Measurements from ENCODE around the gene CORO2B. TPM values are rescaled to one million over a fixed set of nuclear protein-coding genes. Genes with fewer than 3 reads are reported as not detected.

Gene CORO2B
- total RNA-seq, 4 donors from 2014 or later, result 0.80 to 4.5 (median 2.3) TPM

DNA sequence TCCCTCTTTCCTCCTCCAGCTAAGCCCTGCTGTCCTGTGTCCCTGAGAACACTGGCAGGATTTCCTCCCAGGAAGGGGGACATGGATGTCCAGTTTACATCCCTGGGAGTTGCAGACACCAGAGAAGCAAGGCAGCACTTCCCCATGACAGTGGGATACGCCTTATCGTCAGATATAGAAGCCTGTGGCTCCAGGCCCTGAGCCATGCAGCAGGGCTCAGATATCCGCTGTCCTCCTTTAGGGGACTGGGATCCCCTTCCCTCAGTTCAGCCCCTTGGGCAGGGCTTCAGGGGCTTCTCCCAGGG is 16.4 kb downstream of the CORO2B start:
- intact Hi-C loops (cut with DNase I; ENCODE audit: low total_unique reads), result no loop called here
- TF ChIP-seq, protein P1, sequence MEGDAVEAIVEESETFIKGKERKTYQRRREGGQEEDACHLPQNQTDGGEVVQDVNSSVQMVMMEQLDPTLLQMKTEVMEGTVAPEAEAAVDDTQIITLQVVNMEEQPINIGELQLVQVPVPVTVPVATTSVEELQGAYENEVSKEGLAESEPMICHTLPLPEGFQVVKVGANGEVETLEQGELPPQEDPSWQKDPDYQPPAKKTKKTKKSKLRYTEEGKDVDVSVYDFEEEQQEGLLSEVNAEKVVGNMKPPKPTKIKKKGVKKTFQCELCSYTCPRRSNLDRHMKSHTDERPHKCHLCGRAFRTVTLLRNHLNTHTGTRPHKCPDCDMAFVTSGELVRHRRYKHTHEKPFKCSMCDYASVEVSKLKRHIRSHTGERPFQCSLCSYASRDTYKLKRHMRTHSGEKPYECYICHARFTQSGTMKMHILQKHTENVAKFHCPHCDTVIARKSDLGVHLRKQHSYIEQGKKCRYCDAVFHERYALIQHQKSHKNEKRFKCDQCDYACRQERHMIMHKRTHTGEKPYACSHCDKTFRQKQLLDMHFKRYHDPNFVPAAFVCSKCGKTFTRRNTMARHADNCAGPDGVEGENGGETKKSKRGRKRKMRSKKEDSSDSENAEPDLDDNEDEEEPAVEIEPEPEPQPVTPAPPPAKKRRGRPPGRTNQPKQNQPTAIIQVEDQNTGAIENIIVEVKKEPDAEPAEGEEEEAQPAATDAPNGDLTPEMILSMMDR (IDR thresholded peaks at IDR 0.05), result no peak
- TF ChIP-seq POLR2A (IDR thresholded peaks at IDR 0.05), result no peak
- WGBS, 2 donors, result 90% methylated on average over 3 of the region's 3 CpGs
- H3K4me3 ChIP-seq (ENCODE audit: low read depth, poor library complexity, severe bottlenecking), result no peak overlapping the region
- no peak for DNase-seq (ENCODE audit: low spot score in 2 of 2)

DNA sequence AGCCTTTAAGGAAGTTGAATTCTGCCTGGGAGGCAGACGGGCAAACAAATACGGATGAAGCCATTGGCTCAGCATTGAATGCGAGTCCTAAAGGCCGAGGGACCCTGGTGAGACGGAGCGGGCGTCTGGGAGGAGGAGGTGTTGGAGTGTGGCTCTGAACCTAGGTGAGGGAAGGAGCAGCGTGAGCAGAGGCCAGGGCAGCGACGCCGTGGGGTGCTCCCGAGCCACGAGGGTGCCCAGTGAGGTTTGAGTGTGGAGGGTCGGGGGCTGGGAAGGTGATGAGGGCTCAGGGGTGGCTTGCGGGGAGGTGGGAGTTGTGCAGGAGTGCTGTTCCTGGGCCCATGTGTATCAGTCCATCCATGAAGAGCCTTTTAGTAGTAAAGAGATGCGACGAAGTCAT is 17.0 kb downstream of the CORO2B start:
- DNase-seq (ENCODE audit: low spot score in 2 of 2), result no peak
- H3K4me3 ChIP-seq (ENCODE audit: low read depth, poor library complexity, severe bottlenecking), result no peak overlapping the region
- TF ChIP-seq, protein P1 (IDR thresholded peaks at IDR 0.05), result no peak
- no peak for TF ChIP-seq POLR2A (IDR thresholded peaks at IDR 0.05)
- WGBS, 2 donors, result 96% methylated on average over 17 of the region's 17 CpGs
- intact Hi-C loops (cut with DNase I; ENCODE audit: low total_unique reads), result no loop called here

DNA sequence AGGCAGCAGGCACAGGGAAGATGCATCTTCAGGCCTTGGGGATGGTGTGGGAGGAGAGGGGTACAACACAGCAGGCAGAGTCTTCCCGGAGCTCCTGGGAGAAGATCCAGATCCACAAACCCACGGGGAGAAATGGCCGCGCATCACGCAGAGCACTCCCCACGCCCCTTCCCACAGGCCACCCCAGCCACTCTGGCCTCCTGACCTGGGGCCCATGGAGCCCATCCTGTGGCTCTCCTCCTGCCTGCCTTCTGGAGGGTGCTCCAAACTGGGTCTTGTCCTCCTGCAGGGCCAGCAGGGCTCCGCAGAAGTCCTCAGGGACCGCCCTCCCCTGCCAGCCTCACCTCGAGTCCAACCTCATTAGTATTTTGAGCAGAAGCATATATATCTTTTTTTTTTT is 17.9 kb downstream of the CORO2B start:
- no peak for DNase-seq (ENCODE audit: low spot score in 2 of 2)
- WGBS, 2 donors, result 83 to 93% methylated on average over 9 of the region's 9 CpGs
- TF ChIP-seq, protein P1 (IDR thresholded peaks at IDR 0.05), result no peak
- TF ChIP-seq POLR2A (IDR thresholded peaks at IDR 0.05), result no peak
- no peak overlapping the region for H3K4me3 ChIP-seq (ENCODE audit: low read depth, poor library complexity, severe bottlenecking)
- intact Hi-C loops (cut with DNase I; ENCODE audit: low total_unique reads), result no loop called here

DNA sequence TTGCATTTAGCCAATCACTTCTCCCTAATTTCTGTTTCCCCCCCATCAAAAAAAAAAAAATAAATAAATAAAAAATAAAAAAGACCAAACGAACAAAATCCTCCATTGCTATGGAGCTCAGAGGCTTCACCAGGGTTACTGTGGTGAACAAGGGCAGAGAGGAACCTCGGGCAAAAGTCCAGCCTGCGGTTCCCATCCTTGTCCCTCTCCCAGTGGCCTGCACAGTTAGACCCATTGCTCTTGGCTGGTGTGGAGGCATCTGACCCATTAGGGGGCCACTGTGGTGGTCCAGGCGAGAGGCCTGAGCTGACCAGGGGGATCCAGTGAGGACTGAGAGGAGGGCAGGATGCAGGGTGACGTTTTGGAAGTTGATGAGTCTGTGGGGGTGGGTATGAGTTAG is 18.8 kb downstream of the CORO2B start:
- no peak for DNase-seq (ENCODE audit: low spot score in 2 of 2)
- intact Hi-C loops (cut with DNase I; ENCODE audit: low total_unique reads), result no loop called here
- TF ChIP-seq POLR2A (IDR thresholded peaks at IDR 0.05), result no peak
- TF ChIP-seq, protein P1 (IDR thresholded peaks at IDR 0.05), result no peak
- H3K4me3 ChIP-seq (ENCODE audit: low read depth, poor library complexity, severe bottlenecking), result no peak overlapping the region
- 84 to 93% methylated on average over 5 of the region's 5 CpGs for WGBS, 2 donors

DNA sequence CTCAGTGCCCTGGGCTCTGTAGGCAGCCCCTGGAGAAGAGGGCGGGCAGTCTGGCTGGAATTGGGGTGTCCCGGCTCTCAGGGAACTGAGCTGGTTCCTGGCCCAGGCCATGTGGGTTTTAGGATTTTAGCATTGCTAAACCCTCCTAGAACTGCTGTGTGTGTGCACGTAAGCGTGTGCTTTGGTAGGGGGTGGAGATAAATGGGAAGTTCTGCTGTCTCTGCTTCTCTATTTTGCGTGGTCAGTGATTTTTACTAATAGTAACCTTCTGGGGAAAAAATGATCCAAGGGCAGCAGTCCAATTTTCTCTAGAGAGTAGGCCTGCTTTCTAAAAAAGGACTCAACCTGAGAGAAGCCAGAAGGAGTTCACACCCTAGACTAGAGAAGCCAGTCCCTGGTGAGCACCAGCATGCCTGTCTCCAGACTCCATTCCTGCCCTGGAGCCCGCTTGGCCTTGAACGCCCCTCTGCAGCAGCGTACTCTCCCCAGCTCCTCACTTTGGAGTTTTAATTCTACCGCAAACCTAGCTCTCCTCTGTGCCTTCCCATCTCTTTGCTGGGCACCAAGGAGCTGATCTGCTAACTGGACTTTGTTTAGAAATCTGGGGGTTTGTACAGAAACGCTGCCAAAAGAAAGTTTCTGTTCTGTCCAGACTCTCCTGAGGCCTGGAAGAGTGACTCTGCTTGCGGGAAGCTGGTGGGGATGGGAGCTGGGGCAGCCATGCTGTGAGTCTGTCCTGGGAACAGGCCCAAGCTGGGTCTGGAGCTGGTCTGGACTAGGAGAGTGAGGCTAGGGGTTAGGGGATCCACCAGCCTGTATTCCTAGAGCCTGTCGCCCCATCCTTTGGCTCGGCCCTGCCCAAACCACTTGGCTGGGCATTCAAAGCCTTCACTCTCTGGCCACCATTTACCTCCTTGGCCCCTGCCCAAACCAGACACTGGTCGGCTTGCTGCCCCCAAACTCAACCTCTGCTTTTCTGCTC is 19.7 kb downstream of the CORO2B start:
- WGBS, 2 donors, result 77 to 78% methylated on average over 14 of the region's 14 CpGs
- intact Hi-C loops (cut with DNase I; ENCODE audit: low total_unique reads), result no loop called here
- TF ChIP-seq, protein P1 (IDR thresholded peaks at IDR 0.05), result no peak
- no peak for TF ChIP-seq POLR2A (IDR thresholded peaks at IDR 0.05)
- no peak overlapping the region for H3K4me3 ChIP-seq (ENCODE audit: low read depth, poor library complexity, severe bottlenecking)
- DNase-seq (ENCODE audit: low spot score in 2 of 2), result no peak
